HUES6 (cell line): ENCODE data around the gene KDM2B.
"Not testable (repeated sequence)": the region's sequence is repeated elsewhere in the genome, so short reads cannot be mapped to it uniquely, and the experiment has no call there.

Experiments
- H3K27ac ChIP-seq: 2 replicates; pipeline ENCODE4 v1.7.0; 2013; ENCODE audit warnings: low read depth, mild to moderate bottlenecking, low read length, inconsistent platforms
- H3K27me3 ChIP-seq: 2 replicates; pipeline ENCODE4 v1.6.1; 2013; ENCODE audit warnings: low read length; ENCODE audit not compliant: control insufficient read depth, insufficient read depth
- H3K36me3 ChIP-seq: 2 replicates; pipeline ENCODE4 v1.6.1; 2013; ENCODE audit warnings: low read length; ENCODE audit not compliant: control insufficient read depth, insufficient read depth
- H3K4me1 ChIP-seq: 2 replicates; pipeline ENCODE4 v1.6.1; 2013; ENCODE audit warnings: low read length; ENCODE audit not compliant: control insufficient read depth, insufficient read depth
- H3K4me3 ChIP-seq: 2 replicates; pipeline ENCODE4 v1.5.1; 2013; ENCODE audit warnings: low read depth, low read length
- H3K9ac ChIP-seq: one replicate; pipeline ENCODE4 v1.6.1; 2013; ENCODE audit warnings: mild to moderate bottlenecking, low read length
- H3K9me3 ChIP-seq: 2 replicates; pipeline ENCODE4 v1.6.1; 2013; ENCODE audit warnings: low read depth, low read length; ENCODE audit not compliant: control insufficient read depth, insufficient read depth

Gene KDM2B

GRCh38 chr12:121398355-121398754, 182.5 kb downstream of the KDM2B start:
- Histone ChIP-seq H3K4me3 (peak overlapping the region; percentile 88; the same call in 1 of the 2 replicates), H3K9ac (no peak overlapping the region), H3K9me3 (no peaks in the 10 kb centered on the region), H3K36me3 (peaks cover 5% of the 10 kb centered on the region), H3K27ac (no peak overlapping the region), H3K4me1 (peaks cover 10% of the 10 kb centered on the region), H3K27me3 (no peaks in the 10 kb centered on the region)

GRCh38 chr12:121397521-121397920, 183.3 kb downstream of the KDM2B start:
- Histone ChIP-seq H3K4me3 (no peak overlapping the region), H3K27me3 (no peaks in the 10 kb centered on the region), H3K4me1 (peaks cover 10% of the 10 kb centered on the region), H3K27ac (no peak overlapping the region), H3K9me3 (no peaks in the 10 kb centered on the region), H3K9ac (no peak overlapping the region), H3K36me3 (no peaks in the 10 kb centered on the region)

GRCh38 chr12:121392325-121392716, 188.5 kb downstream of the KDM2B start:
- no peaks in the 10 kb centered on the region for H3K27me3 ChIP-seq
- H3K9ac ChIP-seq = no peak overlapping the region
- H3K36me3 ChIP-seq = no peaks in the 10 kb centered on the region
- H3K4me1 ChIP-seq = 0 out of 2 replicates have a peak, but pooled peaks cover 3% of the 10 kb centered on the region
- H3K9me3 ChIP-seq = no peaks in the 10 kb centered on the region
- no peak overlapping the region for H3K27ac ChIP-seq
- no peak overlapping the region for H3K4me3 ChIP-seq

GRCh38 chr12:121391619-121392324, 189.1 kb downstream of the KDM2B start:
- Histone ChIP-seq H3K27me3 (no peaks in the 10 kb centered on the region), H3K36me3 (no peaks in the 10 kb centered on the region), H3K4me1 (0 out of 2 replicates have a peak, but pooled peaks cover 3% of the 10 kb centered on the region), H3K4me3 (no peak overlapping the region), H3K9me3 (no peaks in the 10 kb centered on the region), H3K9ac (no peak overlapping the region), H3K27ac (no peak overlapping the region)

- Histone ChIP-seq H3K27ac (no peak overlapping the region), H3K4me1 (0 out of 2 replicates have a peak, but pooled peaks cover 3% of the 10 kb centered on the region), H3K9me3 (no peaks in the 10 kb centered on the region), H3K36me3 (no peaks in the 10 kb centered on the region), H3K27me3 (no peaks in the 10 kb centered on the region), H3K9ac (no peak overlapping the region), H3K4me3 (no peak overlapping the region)
Observed at GRCh38 chr12:121390856-121391255, 190.0 kb downstream of the KDM2B start.

GRCh38 chr12:121388421-121388981, 192.3 kb downstream of the KDM2B start:
- Histone ChIP-seq H3K27me3 (no peaks in the 10 kb centered on the region), H3K27ac (no peak overlapping the region), H3K9ac (no peak overlapping the region), H3K4me1 (0 out of 2 replicates have a peak, but pooled peaks cover 3% of the 10 kb centered on the region), H3K9me3 (no peaks in the 10 kb centered on the region), H3K36me3 (no peaks in the 10 kb centered on the region), H3K4me3 (no peak overlapping the region)

GRCh38 chr12:121384891-121385290, 195.9 kb downstream of the KDM2B start:
- H3K9me3 ChIP-seq, H3K36me3 ChIP-seq, H3K4me3 ChIP-seq, H3K27ac ChIP-seq, H3K4me1 ChIP-seq, H3K27me3 ChIP-seq, H3K9ac ChIP-seq: not testable (repeated sequence)

- no peaks in the 10 kb centered on the region for H3K27me3 ChIP-seq
- H3K4me1 ChIP-seq = 0 out of 2 replicates have a peak, but pooled peaks cover 1% of the 10 kb centered on the region
- no peaks in the 10 kb centered on the region for H3K36me3 ChIP-seq
- H3K9ac ChIP-seq = no peak overlapping the region
- H3K4me3 ChIP-seq = no peak overlapping the region
- no peaks in the 10 kb centered on the region for H3K9me3 ChIP-seq
- no peak overlapping the region for H3K27ac ChIP-seq
Observed at GRCh38 chr12:121383601-121384021, 197.2 kb downstream of the KDM2B start.

GRCh38 chr12:121379945-121380344, 200.9 kb downstream of the KDM2B start:
- Histone ChIP-seq H3K27ac (no peak overlapping the region), H3K27me3 (no peaks in the 10 kb centered on the region), H3K36me3 (no peaks in the 10 kb centered on the region), H3K9me3 (no peaks in the 10 kb centered on the region), H3K4me1 (no peaks in the 10 kb centered on the region), H3K4me3 (no peak overlapping the region), H3K9ac (no peak overlapping the region)
